Liver (tissue), 9 donors: ENCODE results near the gene HINT1. TPM values are rescaled to one million over a fixed set of nuclear protein-coding genes. Genes with fewer than 3 reads are reported as not detected.

Experiments used
- DNase-seq: peaks from one replicate; pipeline ENCODE4 v3.0.0-alpha.2; 2017; ENCODE audit warnings: low spot score
- H3K27ac ChIP-seq, 2 donors: one replicate each; pipeline ENCODE4 v1.7.0; 2013; ENCODE audit warnings: inconsistent platforms in 2 of 2, low read length in 2 of 2, control low read depth in 1 of 2, low read depth in 1 of 2, mild to moderate bottlenecking in 1 of 2
- H3K27me3 ChIP-seq, 4 donors: one replicate each; pipeline versions ENCODE4 v1.6.1 to v1.7.0; 2013; ENCODE audit warnings: low read length in 3 of 4, inconsistent platforms in 1 of 4, mild to moderate bottlenecking in 1 of 4, moderate library complexity in 1 of 4; ENCODE audit not compliant: control insufficient read depth in 4 of 4, insufficient read depth in 4 of 4
- H3K36me3 ChIP-seq, 4 donors: one replicate each; pipeline versions ENCODE4 v1.6.1 to v1.7.0; 2013; ENCODE audit warnings: low read length in 3 of 4, mild to moderate bottlenecking in 3 of 4, low read depth in 1 of 4, moderate library complexity in 1 of 4; ENCODE audit not compliant: control insufficient read depth in 4 of 4, insufficient read depth in 3 of 4
- H3K4me1 ChIP-seq, 4 donors: one replicate each; pipeline versions ENCODE4 v1.6.1 to v1.7.0; 2013; ENCODE audit warnings: low read length in 3 of 4, mild to moderate bottlenecking in 3 of 4, moderate library complexity in 1 of 4; ENCODE audit not compliant: control insufficient read depth in 4 of 4, insufficient read depth in 4 of 4
- H3K4me3 ChIP-seq, 3 donors: one replicate each; pipeline versions ENCODE4 v1.6.1 to v1.7.0; 2013; ENCODE audit warnings: low read length in 3 of 3, control low read depth in 1 of 3, low read depth in 1 of 3, mild to moderate bottlenecking in 1 of 3
- H3K9ac ChIP-seq, 2 donors: one replicate each; pipeline ENCODE4 v1.7.0; 2013; ENCODE audit warnings: low read length in 2 of 2, mild to moderate bottlenecking in 2 of 2, moderate library complexity in 2 of 2, control low read depth in 1 of 2, low read depth in 1 of 2
- H3K9me3 ChIP-seq, 4 donors: one replicate each; pipeline versions ENCODE4 v1.6.1 to v1.7.0; 2013; ENCODE audit warnings: low read length in 3 of 4; ENCODE audit not compliant: control insufficient read depth in 4 of 4
- ATF3 ChIP-seq: IDR thresholded peaks from 2 replicates; pipeline ENCODE4 v1.6.1; 2016; ENCODE audit warnings: antibody characterized with exemption
- CTCF ChIP-seq: fragments of 150-350 bp; IDR thresholded peaks from 2 replicates; pipeline ENCODE4 v1.5.1; 2017; ENCODE audit warnings: improper control_type of control experiment, low read depth, low read length; ENCODE audit not compliant: missing input control
- EGR1 ChIP-seq, 2 donors: IDR thresholded peaks; 2 replicates each; pipeline ENCODE4 v1.6.1; 2016 to 2018; ENCODE audit warnings: antibody characterized with exemption in 2 of 2, low read depth in 2 of 2
- FOXA1 ChIP-seq: IDR thresholded peaks from 2 replicates; pipeline ENCODE4 v1.6.1; 2016; ENCODE audit warnings: antibody characterized with exemption
- FOXA2 ChIP-seq: IDR thresholded peaks from 2 replicates; pipeline ENCODE4 v1.6.1; 2016; ENCODE audit warnings: antibody characterized with exemption
- GABPA ChIP-seq, 2 donors: IDR thresholded peaks in 1 of 2; conservative IDR thresholded peaks in 1 of 2; 2 replicates each; pipeline ENCODE4 v1.6.1; 2016; ENCODE audit warnings: antibody characterized with exemption in 2 of 2, mild to moderate bottlenecking in 1 of 2, moderate library complexity in 1 of 2
- HNF4A ChIP-seq, 2 donors: conservative IDR thresholded peaks; 2 replicates each; pipeline ENCODE4 v1.6.1; 2016; ENCODE audit warnings: antibody characterized with exemption in 2 of 2, mild to moderate bottlenecking in 2 of 2
- HNF4G ChIP-seq: IDR thresholded peaks from 2 replicates; pipeline ENCODE4 v1.6.1; 2016; ENCODE audit warnings: antibody characterized with exemption
- JUND ChIP-seq, 2 donors: IDR thresholded peaks; 2 replicates each; pipeline ENCODE4 v1.6.1; 2016; ENCODE audit warnings: antibody characterized with exemption in 2 of 2
- MAX ChIP-seq: IDR thresholded peaks from 2 replicates; pipeline ENCODE4 v1.6.1; 2016; ENCODE audit warnings: antibody characterized with exemption
- NR2F2 ChIP-seq: IDR thresholded peaks from 2 replicates; pipeline ENCODE4 v1.6.1; 2016; ENCODE audit warnings: antibody characterized with exemption
- RAD21 ChIP-seq, 2 donors: IDR thresholded peaks; 2 replicates each; pipeline ENCODE4 v1.6.1; 2016; ENCODE audit warnings: antibody characterized with exemption in 2 of 2, mild to moderate bottlenecking in 2 of 2
- REST ChIP-seq: IDR thresholded peaks from 2 replicates; pipeline ENCODE4 v1.6.1; 2016; ENCODE audit warnings: antibody characterized with exemption, mild to moderate bottlenecking
- RXRA ChIP-seq, 2 donors: IDR thresholded peaks; 2 replicates each; pipeline ENCODE4 v1.6.1; 2017 to 2018; ENCODE audit warnings: antibody characterized with exemption in 2 of 2, mild to moderate bottlenecking in 1 of 2
- SP1 ChIP-seq: IDR thresholded peaks from 2 replicates; pipeline ENCODE4 v1.6.1; 2018; ENCODE audit warnings: antibody characterized with exemption, mild to moderate bottlenecking
- TAF1 ChIP-seq: conservative IDR thresholded peaks from 2 replicates; pipeline ENCODE4 v1.6.1; 2016; ENCODE audit warnings: antibody characterized with exemption, mild to moderate bottlenecking
- YY1 ChIP-seq: IDR thresholded peaks from 2 replicates; pipeline ENCODE4 v1.6.1; 2016; ENCODE audit warnings: antibody characterized with exemption, mild to moderate bottlenecking
- WGBS: extraction: QIAGEN DNeasy Blood & Tissue Kit; methylation state at CpG from one replicate; pipeline ENCODE4 v1.1.7; 2013; 5-methylcytosine and 5-hydroxymethylcytosine counted together
- polyA plus RNA-seq, 2 donors: library from polyadenylated mRNA; stranded (reverse) in 1 of 2; unstranded in 1 of 2; fragments of 200-250 nt in 1 of 2; fragments of >200 nt in 1 of 2; fragmentation: Nextera tagmentation in 1 of 2; extraction: Ambion mirVana in 1 of 2; gene quantifications; one replicate each; pipeline versions ENCODE4 v1.2.1 to v1.2.3, GENCODE V29; 2013 to 2015
- total RNA-seq, 2 donors: library from RNA; depleted of rRNA; stranded (reverse); fragments of >200 nt; gene quantifications; one replicate each; pipeline ENCODE4 v1.2.3, GENCODE V29; 2014
- TF ChIP-seq, protein P1 (sequence below): IDR thresholded peaks from 2 replicates; pipeline ENCODE4 v1.6.1; 2016; ENCODE audit warnings: antibody characterized with exemption
- donor health status: healthy.
- donor health status: healthy.
- donor health status: healthy.
- donor health status: healthy.
- donor health status: healthy.

HINT1 gene
- total and polyA plus RNA-seq, 4 donors, result 112 to 902 (median 314) TPM

DNA sequence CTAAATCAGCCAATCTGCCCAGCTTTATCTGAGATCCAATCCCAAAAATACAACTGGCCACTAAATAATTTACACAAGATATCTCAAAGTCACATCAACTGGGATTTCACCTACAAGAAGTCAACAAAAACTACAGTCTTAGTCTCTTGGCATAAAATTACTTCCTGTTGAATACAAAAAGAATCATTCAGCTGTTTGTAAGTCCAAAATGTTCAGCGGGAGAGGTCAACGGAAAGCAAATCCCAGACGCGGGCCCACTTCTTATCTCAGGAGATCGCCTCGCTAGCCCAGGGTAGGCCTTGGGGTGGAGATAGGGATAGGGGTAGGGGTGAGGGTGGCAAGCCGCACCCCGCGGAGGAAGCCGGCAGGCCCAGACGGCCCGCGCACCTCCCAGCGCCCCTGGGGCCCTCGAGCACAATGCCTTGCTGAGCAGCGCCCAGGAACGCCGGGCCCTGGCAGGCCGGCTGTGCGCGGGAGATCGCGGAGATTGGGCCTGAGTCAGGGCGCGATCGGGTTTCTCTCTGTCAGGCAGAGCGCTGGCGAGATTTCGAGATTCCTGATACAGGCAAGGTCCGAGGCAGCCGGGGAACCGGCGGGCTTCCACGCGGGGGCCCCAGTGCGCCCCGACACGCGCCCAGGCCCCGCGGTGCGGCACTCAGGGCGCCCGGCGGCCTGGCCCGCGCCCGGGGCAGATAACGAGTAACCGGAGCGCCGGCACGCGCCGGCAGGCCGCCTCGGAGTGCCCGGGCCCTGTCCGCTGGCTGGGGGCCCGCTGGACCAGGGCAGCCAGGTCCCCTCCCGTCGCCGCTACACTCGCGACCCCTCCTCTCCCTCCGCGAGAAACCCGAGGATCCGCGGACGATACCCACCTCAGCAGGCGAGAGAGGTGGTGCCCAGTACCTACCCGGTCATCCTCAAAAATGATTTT is 601 bp downstream of the HINT1 start:
- TF ChIP-seq TAF1, result peak; percentile 31
- TF ChIP-seq REST, result no peak
- Histone ChIP-seq H3K9me3 (no peaks in the 10 kb centered on the region), H3K9ac (peak overlapping the region; percentile 95 to 99), H3K27me3 (no peaks in the 10 kb centered on the region), H3K36me3 (peaks cover 2 to 28% (median 16%) of the 10 kb centered on the region in 4 donors), H3K4me1 (peaks cover 2 to 37% (median 22%) of the 10 kb centered on the region in 4 donors), H3K27ac (peak overlapping the region; percentile 91 to 97), H3K4me3 (peak overlapping the region; percentile 83 to 92 (median 90))
- under 1% methylated on average over 73 of the region's 73 CpGs for WGBS
- DNase-seq, result peak; percentile 71

DNA sequence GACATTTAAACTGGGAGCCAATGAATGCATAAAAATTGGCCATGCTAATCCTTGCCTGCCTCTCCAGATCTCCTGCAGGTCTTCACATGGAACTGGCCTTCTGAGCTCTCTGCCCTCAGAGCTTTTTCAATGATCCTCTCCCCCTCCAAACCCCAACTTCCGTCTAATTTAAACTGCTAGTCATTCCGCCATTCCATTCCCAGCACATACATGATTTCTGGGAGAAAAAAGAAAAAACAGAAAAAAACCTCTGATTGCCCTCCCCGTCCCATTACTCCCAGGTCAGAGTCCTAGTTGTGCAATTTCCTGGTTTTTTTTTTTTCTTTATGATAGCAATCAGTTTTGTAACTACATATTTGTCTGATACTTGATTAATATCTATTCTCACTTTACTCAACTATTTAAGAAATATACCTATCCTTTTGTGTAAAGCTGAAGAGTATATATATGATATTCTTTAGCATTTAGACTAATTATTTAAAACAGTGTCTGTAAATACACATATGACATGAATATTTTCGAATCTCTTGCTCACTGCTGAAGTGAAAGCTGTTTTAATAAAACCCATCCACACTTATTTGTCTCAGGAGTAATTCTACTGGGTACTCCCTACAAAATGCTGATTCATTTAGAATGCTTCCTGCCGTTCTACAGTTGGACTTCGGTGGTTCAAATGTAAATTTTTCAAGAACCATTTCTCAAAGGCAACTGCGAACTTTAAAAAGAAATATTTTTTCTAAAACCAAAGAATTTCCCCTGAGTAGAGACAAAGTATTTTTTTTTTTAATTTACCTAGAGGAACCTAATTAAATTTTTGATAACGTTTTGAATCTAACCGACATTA is 1.6 kb downstream of the HINT1 start:
- Histone ChIP-seq H3K9me3 (no peaks in the 10 kb centered on the region), H3K4me3 (peak overlapping the region; percentile 83 to 92 (median 90)), H3K4me1 (peaks cover 2 to 37% (median 22%) of the 10 kb centered on the region in 4 donors), H3K9ac (peak overlapping the region; percentile 93 to 99), H3K27me3 (no peaks in the 10 kb centered on the region), H3K27ac (peak overlapping the region; percentile 91 to 97), H3K36me3 (peaks cover 2 to 38% (median 25%) of the 10 kb centered on the region in 4 donors)
- DNase-seq, result no peak
- WGBS, result 5% methylated on average over 9 of the region's 9 CpGs
- TF ChIP-seq MAX, result peak; percentile 48
- no peak for TF ChIP-seq CTCF
- TF ChIP-seq HNF4A (conservative IDR thresholded peaks at IDR 0.05), result peak; percentile 98
- TF ChIP-seq GABPA (IDR thresholded peaks at IDR 0.05 in 1 of 2, conservative IDR thresholded peaks at IDR 0.05 in 1 of 2), result peak; percentile 45 to 78
- TF ChIP-seq ATF3, result peak; percentile 11
- no peak for TF ChIP-seq NR2F2
- TF ChIP-seq FOXA1, result no peak
- TF ChIP-seq RXRA (IDR thresholded peaks at IDR 0.05), result peak; percentile 46 to 54
- no peak for TF ChIP-seq FOXA2
- TF ChIP-seq TAF1, result no peak
- no peak for TF ChIP-seq JUND (IDR thresholded peaks at IDR 0.05)
- TF ChIP-seq, protein P1, sequence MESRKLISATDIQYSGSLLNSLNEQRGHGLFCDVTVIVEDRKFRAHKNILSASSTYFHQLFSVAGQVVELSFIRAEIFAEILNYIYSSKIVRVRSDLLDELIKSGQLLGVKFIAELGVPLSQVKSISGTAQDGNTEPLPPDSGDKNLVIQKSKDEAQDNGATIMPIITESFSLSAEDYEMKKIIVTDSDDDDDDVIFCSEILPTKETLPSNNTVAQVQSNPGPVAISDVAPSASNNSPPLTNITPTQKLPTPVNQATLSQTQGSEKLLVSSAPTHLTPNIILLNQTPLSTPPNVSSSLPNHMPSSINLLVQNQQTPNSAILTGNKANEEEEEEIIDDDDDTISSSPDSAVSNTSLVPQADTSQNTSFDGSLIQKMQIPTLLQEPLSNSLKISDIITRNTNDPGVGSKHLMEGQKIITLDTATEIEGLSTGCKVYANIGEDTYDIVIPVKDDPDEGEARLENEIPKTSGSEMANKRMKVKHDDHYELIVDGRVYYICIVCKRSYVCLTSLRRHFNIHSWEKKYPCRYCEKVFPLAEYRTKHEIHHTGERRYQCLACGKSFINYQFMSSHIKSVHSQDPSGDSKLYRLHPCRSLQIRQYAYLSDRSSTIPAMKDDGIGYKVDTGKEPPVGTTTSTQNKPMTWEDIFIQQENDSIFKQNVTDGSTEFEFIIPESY, result peak; percentile 41
- peak in 1 of 2 donors; percentile 28 for TF ChIP-seq RAD21 (IDR thresholded peaks at IDR 0.05)
- peak; percentile 80 for TF ChIP-seq HNF4G
- peak; percentile 79 for TF ChIP-seq YY1
- TF ChIP-seq EGR1 (IDR thresholded peaks at IDR 0.05; ENCODE audit: low read depth in 2 of 2), result no peak
- peak; percentile 54 for TF ChIP-seq SP1
